HepG2 (cell line): ENCODE measurements around the gene SH2D3A. TPM values are rescaled to one million over a fixed set of nuclear protein-coding genes. Genes with fewer than 3 reads are reported as not detected.
A peak's percentile ranks its signal among the peaks of the same experiment; 100 is the strongest.

ENCODE experiments used
- BATF2 ChIP-seq: sonication (generic); formaldehyde crosslinking; IDR thresholded peaks from 2 replicates; pipeline ENCODE4 v1.8.0; 2022; ENCODE audit warnings: mild to moderate bottlenecking, missing genetic modification reagents, moderate library complexity
- FOXJ3 ChIP-seq: sonication (generic); formaldehyde crosslinking; IDR thresholded peaks from 2 replicates; pipeline ENCODE4 v1.4.0; 2020; ENCODE audit warnings: missing genetic modification reagents, mild to moderate bottlenecking, borderline replicate concordance
- IKZF4 ChIP-seq: sonication (generic); formaldehyde crosslinking; IDR thresholded peaks from 2 replicates; pipeline ENCODE4 v1.5.1; 2020; ENCODE audit warnings: borderline replicate concordance, mild to moderate bottlenecking, low read depth, missing genetic modification reagents; ENCODE audit errors: not compliant biosample characterization
- IRF2 ChIP-seq: IDR thresholded peaks from 2 replicates; pipeline ENCODE4 v1.6.1; 2018; ENCODE audit warnings: missing genetic modification reagents, missing compliant biosample characterization
- KDM5A ChIP-seq: fragments of 200-600 bp; sonication (generic); IDR thresholded peaks from 2 replicates; pipeline ENCODE4 v1.7.0; 2018; ENCODE audit warnings: antibody characterized with exemption, mild to moderate bottlenecking, low read length, borderline replicate concordance
- MAZ ChIP-seq, 2 experiments: sonication (generic) in 1 of 2; formaldehyde crosslinking in 1 of 2; IDR thresholded peaks; 2 replicates each; pipeline versions ENCODE4 v1.5.0 to v1.6.1; 2012 to 2020; ENCODE audit warnings: low read depth in 2 of 2, mild to moderate bottlenecking in 2 of 2, borderline replicate concordance in 1 of 2, improper control_type of control experiment in 1 of 2, low read length in 1 of 2, missing genetic modification reagents in 1 of 2, moderate library complexity in 1 of 2
- MTA3 ChIP-seq: sonication (generic); formaldehyde crosslinking; IDR thresholded peaks from 2 replicates; pipeline ENCODE4 v1.4.0; 2020; ENCODE audit warnings: missing genetic modification reagents
- NAIF1 ChIP-seq: sonication (generic); formaldehyde crosslinking; IDR thresholded peaks from 2 replicates; pipeline ENCODE4 v1.5.0; 2020; ENCODE audit warnings: mild to moderate bottlenecking, missing genetic modification reagents, borderline replicate concordance
- NR0B2 ChIP-seq: sonication (generic); formaldehyde crosslinking; IDR thresholded peaks from 2 replicates; pipeline ENCODE4 v1.4.0; 2020; ENCODE audit warnings: mild to moderate bottlenecking, missing genetic modification reagents
- SMYD3 ChIP-seq: sonication (generic); formaldehyde crosslinking; IDR thresholded peaks from 2 replicates; pipeline ENCODE4 v1.8.1; 2023; ENCODE audit warnings: mild to moderate bottlenecking, missing genetic modification reagents
- SOX5 ChIP-seq: IDR thresholded peaks from 2 replicates; pipeline ENCODE4 v1.6.1; 2016; ENCODE audit warnings: borderline replicate concordance
- TBX3 ChIP-seq: fragments of 450-650 bp; IDR thresholded peaks from 2 replicates; pipeline ENCODE4 v1.6.1; 2017; ENCODE audit warnings: antibody characterized with exemption, mild to moderate bottlenecking, inconsistent platforms, borderline replicate concordance
- TRIM22 ChIP-seq: fragments of 450-650 bp; IDR thresholded peaks from 2 replicates; pipeline ENCODE4 v1.6.1; 2017
- XBP1 ChIP-seq: sonication (generic); formaldehyde crosslinking; IDR thresholded peaks from 2 replicates; pipeline ENCODE4 v1.5.0; 2020; ENCODE audit warnings: missing genetic modification reagents
- YY1 ChIP-seq: IDR thresholded peaks from 2 replicates; pipeline ENCODE4 v1.6.1; 2011; ENCODE audit warnings: low read length, low read depth, moderate library complexity, mild to moderate bottlenecking; ENCODE audit not compliant: insufficient read depth, insufficient replicate concordance
- ZNF260 ChIP-seq: sonication (generic); formaldehyde crosslinking; IDR thresholded peaks from 2 replicates; pipeline ENCODE4 v1.4.0; 2020; ENCODE audit warnings: missing genetic modification reagents, low read depth, mild to moderate bottlenecking, borderline replicate concordance
- ZNF431 ChIP-seq: sonication (generic); formaldehyde crosslinking; IDR thresholded peaks from 2 replicates; pipeline ENCODE4 v1.9.0; 2022; ENCODE audit warnings: missing genetic modification reagents, low read depth, mild to moderate bottlenecking, borderline replicate concordance
- ZNF576 ChIP-seq: sonication (generic); formaldehyde crosslinking; IDR thresholded peaks from 2 replicates; pipeline ENCODE4 v1.4.0; 2020; ENCODE audit warnings: mild to moderate bottlenecking, missing genetic modification reagents
- ZNF878 ChIP-seq: sonication (generic); formaldehyde crosslinking; IDR thresholded peaks from 2 replicates; pipeline ENCODE4 v1.8.1; 2023; ENCODE audit warnings: mild to moderate bottlenecking, missing genetic modification reagents, moderate library complexity
- ZSCAN25 ChIP-seq: sonication (generic); formaldehyde crosslinking; IDR thresholded peaks from 2 replicates; pipeline ENCODE4 v1.8.0; 2022; ENCODE audit warnings: mild to moderate bottlenecking, missing genetic modification reagents
- polyA plus RNA-seq, 8 experiments: library from polyadenylated mRNA; depleted of rRNA in 3 of 8; stranded (reverse) in 7 of 8; unstranded in 1 of 8; fragments of >200 nt; fragmentation: Illumina TruSeq in 4 of 8; extraction: Trizol in 4 of 8; gene quantifications; 2 replicates each; pipeline versions ENCODE4 v1.2.1 to v1.2.3, GENCODE V29; 2011 to 2016; ENCODE audit warnings: low read depth in 4 of 8, missing spikeins in 1 of 8, mixed read lengths in 1 of 8; ENCODE audit not compliant: insufficient read depth in 1 of 8
- total RNA-seq, 5 experiments: library from RNA; depleted of rRNA; stranded (reverse); fragments of >200 nt; fragmentation: Illumina TruSeq; extraction: Trizol; gene quantifications; 2 replicates each; pipeline ENCODE4 v1.2.3, GENCODE V29; 2016; ENCODE audit warnings: low read depth in 1 of 5

The SH2D3A gene
- total and polyA plus RNA-seq, 2 of the 13 experiments (the other 11 are each of a cell fraction or from before 2014, with no cell fraction given): 1.0 to 2.2 TPM

- TF ChIP-seq ZNF431 (CRISPR knock-in tag) (no peak), NAIF1 (CRISPR knock-in tag) (0 out of 2 replicates have a peak, but pooled peaks have one; percentile 3), MTA3 (CRISPR knock-in tag) (no peak), BATF2 (no peak), ZNF878 (CRISPR knock-in tag) (peak; percentile 76; the same call in 1 of the 2 replicates), YY1 (peak; percentile 47), SOX5 (CRISPR knock-in tag) (peak; percentile 83; the same call in 1 of the 2 replicates), IRF2 (peak; percentile 80; the same call in 1 of the 2 replicates), IKZF4 (no peak), MAZ (IDR thresholded peaks at IDR 0.05; ENCODE audit: borderline replicate concordance, low read depth, low read length) (peak; percentile 91), MAZ (CRISPR knock-in tag; IDR thresholded peaks at IDR 0.05; ENCODE audit: low read depth) (peak; percentile 84), ZNF260 (CRISPR knock-in tag) (no peak), TRIM22 (no peak), NR0B2 (CRISPR knock-in tag) (no peak), KDM5A (no peak), FOXJ3 (no peak; the same call in 1 of the 2 replicates), SMYD3 (CRISPR knock-in tag) (no peak), ZNF576 (CRISPR knock-in tag) (no peak), TBX3 (no peak), XBP1 (CRISPR knock-in tag) (no peak), ZSCAN25 (CRISPR knock-in tag) (no peak; the same call in 1 of the 2 replicates)
Observed at GRCh38 chr19:6730153-6730804, 37.0 kb downstream of the SH2D3A start (continued).
